ENCODE measurements around the gene CCL17.

Gene CCL17

GRCh38 chr16:57401943-57402640, 2.5 kb upstream of the CCL17 start:
- no peak for DNase-seq

GRCh38 chr16:57405097-57405496, 530 bp downstream of the CCL17 start:
- DNase-seq: no peak

DNA sequence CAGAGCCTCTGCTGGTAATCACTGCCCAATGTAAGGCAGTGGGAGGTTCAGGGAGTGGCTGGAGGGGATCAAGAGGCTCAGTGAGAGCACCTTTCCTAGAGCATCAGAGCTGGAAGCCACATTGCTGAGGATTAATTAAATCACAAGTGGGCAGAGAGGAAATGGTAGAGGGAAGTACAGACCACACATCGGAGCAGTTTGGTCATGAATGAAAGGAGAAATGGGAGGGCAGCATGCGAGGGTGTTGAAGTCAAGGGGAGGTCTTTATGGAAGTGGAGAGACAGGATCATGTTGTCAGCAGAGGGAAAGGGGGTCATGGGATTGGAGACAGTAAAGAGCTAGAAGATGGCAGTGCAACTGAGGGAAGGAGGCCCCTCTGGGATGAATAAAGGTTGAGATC, 2.3 kb downstream of the CCL17 start:
- no peak for DNase-seq

DNA sequence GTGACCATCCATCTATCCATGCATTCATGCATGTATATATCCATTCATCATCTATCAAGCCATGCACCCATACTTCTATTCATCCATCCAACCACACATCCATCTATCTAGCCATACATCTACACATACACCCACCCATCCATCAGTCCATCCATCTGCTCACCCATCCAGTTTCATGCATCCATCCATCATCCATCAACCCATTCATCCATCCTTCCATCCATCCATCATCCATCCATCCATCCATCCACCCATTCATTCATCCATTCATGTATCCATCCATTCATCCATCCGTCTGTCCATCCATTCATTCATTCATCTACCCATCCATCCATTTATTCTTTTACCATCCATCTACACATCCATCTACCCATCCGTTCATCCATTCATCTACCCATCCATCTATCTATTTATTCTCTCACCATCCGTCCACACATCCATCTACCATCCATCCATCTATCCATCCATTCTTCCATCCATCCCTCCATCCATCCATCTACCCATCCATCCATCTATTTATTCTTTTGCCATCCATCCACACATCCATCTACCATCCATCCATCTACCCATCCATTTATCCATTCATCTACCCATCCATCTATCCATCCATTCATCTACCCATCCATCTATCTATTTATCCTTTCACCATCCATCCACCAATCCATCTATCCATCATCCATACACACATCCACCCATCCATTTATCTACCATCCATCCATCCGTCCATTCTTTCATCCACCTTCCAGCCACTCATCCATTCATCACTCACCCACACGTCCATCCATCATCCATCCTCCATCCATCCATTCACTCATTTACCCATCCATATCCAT, 3.2 kb downstream of the CCL17 start:
- DNase-seq: no peak

GRCh38 chr16:57409065-57409464, 4.5 kb downstream of the CCL17 start:
- no peak for DNase-seq

DNA sequence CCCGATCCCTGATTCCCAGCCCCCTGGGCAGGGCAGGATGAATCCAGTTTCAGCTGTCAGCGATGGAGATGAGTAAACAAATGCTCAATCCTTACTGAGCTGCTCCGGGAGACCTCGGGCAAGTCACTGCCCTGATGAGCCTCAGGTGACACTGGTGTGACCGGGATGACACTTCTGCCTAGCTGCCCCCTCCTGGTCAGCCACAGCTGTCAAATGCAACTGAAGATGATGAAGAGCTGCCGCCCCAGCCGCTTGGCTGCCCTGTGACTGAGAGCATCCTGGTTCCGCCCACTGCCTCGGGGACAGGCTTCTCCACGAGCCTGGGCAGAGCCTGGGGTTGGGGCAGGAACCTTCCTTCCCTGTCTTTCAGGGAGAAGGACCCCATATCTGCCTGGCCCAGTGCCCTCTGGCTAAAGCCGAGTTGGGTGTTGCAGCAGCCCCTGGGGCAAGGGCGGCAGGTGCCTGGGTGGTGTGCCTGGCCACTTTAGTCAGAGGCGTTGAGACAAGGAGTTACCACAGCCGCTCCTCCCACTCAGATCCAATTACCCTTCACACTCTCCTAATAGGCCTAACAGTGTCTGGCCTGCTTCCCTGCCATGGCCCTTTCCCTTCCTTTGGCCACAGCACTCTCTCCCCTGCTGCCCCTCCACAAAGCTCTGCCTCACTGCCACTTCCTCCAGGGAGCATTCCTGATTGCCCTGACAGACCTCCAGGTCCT, 5.5 kb downstream of the CCL17 start:
- peak; percentile 20 for DNase-seq

DNA sequence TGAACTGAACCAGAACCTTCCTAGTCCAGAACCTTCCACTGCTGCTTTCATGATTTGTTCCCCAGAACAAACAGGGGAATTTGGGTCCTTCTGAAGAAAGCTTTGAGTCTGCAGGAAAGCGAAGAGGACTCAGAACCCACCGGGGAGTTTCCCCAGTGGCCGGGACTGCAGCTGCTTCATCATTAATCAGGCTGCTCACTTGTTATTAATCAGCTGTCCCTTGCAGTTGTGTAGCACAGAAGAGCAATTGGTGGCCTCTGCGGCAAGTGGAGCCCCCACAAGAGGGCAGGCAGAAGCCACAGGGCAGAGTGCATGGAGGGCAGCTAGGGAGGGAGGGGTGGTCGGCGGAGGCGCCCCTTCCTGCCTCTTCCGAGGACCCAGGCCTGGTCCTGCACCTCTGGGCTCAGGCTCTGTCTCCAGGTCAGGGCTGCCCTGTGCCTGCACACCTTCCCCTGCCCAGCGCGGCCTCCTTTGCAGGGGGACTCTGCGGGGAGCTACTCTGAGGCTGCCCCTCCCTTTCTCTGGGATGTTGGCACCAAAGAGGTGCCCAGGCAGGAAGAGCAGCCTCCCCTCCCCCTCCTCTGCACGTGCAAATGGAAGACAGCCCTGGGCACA, 6.9 kb downstream of the CCL17 start:
- no peak for DNase-seq

DNA sequence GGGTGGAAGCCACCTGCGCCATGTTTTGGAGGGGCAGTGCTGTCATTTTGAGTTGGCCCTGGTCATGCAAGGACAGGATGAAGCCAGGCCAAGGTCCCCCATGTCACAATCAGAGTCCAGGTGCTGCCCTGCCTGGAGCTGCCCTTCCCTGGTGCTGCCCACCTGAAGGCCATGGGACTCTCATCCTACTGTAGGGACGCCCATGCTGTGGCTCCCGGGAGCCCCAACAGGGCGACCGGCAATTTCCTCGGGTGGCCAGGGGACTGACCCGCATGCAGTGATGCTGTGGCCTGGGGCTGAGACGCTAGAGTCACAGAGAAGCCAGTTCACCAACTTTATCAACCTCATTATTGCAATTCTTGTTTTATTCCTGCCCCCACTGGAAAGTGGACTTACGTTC, 8.0 kb downstream of the CCL17 start:
- DNase-seq: no peak

DNA sequence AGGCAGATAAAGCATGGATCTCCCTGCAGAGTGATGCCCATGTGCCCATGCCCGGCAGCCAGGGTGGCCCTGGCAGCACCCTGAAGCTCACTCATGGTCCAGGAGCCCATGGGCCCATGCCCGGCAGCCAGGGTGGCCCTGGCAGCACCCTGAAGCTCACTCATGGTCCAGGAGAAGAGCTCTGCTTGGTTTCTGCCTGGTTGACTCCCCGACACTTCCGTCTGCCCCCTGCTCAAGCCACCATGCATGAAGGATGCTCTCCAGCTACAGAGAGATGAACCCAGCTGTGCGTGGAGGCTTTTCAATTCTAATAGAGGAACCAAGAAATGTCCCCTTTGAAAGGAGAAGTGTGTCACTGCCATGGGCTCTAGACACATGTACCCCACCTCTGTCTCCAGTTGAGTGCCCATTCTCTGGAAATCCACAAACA, 8.7 kb downstream of the CCL17 start:
- no peak for DNase-seq

DNA sequence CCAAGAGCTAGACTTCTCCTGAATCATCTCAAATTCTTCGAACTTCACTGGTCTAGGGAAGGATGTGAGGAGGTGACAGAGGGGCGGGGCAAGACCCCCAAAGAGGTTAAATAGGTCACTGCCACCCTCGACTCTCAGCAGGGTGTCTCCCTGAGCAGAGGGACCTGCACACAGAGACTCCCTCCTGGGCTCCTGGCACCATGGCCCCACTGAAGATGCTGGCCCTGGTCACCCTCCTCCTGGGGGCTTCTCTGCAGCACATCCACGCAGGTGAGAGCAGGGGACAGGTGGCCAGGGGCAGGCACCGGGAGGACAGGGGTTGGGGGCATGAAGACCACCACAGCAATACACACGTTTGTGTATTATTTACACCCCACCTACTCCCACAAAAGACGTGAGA, 9.2 kb downstream of the CCL17 start:
- no peak for DNase-seq

GRCh38 chr16:57416084-57416483, 11.5 kb downstream of the CCL17 start:
- no peak for DNase-seq

DNA sequence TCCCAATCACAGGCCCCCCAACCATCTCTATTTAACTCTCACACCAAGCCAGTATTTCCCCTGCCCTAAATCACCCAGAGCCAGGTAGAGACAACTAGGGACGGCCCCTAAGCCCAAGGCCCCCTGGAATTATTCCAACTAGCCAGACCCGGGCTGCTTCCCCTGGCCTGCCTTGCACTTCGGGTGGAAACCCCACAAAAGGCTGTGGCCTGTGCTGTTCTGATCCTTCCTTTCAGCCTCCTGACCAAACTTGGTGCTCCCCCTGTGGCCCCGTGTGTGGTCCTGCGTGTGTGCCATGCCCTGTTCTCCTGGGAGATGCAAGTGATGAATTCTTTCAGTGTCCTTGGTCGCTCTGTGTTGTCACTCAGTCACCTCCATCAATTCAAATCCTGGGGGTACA, 14.9 kb downstream of the CCL17 start:
- no peak for DNase-seq

DNA sequence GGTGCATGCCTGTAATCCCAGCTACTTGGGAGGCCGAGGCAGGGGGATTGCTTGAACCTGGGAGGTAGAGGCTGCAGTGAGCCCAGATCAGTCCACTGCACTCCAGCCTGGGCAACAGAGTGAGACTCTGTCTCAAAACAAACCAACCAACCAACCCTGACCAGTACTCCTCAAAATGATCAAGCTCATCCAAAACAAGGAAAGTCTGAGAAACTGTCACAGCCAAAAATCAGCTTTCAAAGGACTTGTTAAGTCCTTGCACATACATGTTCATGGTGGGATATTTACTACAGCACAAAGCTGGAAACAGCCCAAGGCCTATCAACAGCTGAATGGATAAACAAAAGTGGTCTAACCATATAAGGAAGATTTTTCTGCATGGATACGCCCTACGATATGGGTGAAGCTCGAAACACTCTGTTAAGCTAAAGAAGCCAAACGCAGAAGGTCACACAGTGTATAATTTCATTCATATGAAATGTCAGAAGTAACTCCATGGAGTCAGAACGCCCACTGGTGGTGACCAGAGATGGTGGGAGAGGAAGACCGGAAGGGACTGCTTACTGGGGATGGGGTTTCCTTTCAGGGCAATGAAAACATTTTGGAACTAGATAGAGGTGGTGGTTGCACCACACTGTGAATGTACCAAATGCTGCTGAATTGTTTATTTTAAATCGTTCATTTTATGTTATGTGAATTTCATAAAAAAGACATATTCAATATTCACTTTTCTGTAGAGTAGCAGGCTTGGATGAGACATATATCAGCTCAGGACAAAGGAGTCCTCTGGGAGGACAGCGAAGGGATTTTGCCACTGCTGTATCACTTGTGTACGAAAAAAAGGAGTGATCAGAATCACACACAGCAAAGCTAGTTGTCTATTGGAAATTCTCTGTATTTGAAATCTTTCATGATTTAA, 17.7 kb downstream of the CCL17 start:
- peak; percentile 57 for DNase-seq

GRCh38 chr16:57423152-57423551, 18.6 kb downstream of the CCL17 start:
- no peak for DNase-seq

DNA sequence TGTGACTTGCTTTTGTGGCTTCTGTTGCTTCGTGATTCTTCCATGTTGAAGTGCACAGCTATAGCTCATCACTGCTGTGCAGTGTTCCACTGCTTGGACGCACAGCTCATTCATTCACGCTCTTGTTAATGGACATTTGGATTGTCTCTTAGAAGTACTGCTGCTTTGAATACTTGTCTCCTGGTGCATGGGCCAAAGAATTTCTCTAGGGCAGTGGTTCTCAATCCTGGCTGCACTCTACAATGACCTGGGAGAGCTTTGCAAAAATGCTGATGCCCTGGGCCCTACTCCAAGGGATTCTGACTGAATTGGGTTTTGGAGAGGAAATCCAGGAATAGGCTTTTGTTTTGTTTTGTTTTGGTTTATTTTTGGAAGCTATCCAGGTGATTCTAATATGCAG, 20.0 kb downstream of the CCL17 start:
- DNase-seq: no peak

DNA sequence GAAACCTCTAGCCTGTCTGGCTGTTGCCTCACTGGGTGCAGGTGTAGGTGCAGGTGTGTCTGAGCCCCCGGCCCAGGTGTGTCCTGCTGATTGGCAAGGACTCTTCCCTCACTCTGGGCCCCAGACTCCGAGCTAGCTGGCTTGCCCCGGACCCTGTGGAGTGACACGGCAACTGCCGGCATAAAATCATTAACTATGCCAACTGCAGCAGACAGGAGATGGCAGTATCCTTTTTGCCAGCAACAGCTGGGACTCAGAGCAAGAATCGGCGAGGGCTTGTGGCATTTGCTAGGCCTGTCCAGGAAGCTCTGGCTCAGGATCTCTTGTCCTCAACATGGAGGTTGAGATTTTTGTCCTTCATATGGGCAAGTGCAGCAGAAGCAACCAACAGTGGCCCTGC, 21.8 kb downstream of the CCL17 start:
- DNase-seq: no peak

GRCh38 chr16:57427307-57427706, 22.7 kb downstream of the CCL17 start:
- DNase-seq: no peak

DNA sequence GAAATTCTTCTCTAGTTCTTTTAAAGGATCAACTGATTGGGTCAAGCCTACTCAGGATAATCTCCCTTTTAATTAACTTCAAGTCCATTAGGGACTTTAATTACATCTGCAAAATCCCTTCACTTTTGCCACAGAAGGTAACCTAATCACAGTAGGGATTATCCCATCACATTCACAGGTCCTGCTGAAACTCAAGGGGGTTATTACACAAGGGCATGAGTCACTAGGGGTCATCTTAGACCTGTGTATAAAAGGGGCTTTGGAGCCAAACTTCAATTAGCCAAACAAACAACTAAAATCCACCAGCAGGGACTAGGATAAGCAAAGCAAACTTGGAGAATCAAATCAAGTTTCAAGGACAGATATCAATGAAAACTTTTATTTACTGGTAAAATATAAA, 23.3 kb downstream of the CCL17 start:
- DNase-seq: no peak

DNA sequence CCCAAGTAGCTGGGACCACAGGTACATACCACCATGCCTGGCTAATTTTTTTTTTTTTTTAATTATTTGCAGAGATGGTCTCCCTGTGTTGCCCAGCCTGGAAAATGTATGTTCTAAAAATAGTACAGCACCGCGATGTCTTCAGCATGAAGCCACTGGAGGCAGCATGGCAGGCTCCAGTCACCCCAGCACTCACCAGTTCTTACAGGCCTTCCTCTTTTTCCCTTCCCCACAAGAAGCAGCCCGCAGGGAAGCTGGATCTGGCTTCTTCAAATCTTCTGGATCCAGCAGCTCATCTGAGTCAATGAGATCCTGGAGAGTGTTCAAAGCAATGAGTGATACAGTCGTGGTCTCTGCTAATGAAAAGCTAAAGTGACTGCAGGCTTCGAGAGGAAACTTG, 26.4 kb downstream of the CCL17 start:
- DNase-seq: no peak

DNA sequence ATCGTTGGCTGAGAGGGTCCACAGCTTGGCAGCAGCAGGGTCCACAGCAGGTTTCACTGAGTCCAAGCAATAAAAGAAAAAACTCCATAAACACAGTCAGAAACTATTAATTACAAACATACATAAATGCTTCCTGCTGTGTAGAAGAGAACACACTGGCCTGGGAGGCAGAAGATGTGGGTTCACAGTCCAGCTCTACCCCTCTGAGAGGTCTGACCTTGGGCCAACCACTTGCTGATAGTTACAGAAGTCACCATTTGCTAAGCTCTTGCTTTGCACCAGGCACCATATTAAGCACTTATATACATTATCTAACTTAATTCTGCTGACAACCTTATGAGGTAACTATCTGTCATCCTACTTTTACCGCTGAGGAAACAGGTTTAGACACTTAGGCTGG, 27.9 kb downstream of the CCL17 start:
- no peak for DNase-seq

DNA sequence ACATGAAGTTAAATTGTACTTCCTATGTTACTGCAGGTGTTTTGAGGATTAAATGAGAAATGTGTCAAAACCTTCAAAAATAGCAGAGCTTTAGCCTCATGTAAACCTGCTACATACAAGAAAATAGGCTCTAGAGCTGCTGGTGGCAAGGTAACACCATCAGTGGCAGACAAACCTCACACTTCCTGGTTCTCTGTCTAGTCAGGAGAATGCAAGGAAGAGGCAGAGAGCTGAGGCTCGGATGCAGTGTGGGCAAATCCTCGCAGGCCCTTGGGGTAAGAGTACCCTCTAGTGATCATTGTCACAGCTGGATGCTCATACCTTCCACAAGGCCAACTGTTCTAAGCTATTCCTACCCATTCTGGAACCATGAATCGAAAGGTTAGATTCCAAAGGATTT, 28.4 kb downstream of the CCL17 start:
- DNase-seq: no peak

DNA sequence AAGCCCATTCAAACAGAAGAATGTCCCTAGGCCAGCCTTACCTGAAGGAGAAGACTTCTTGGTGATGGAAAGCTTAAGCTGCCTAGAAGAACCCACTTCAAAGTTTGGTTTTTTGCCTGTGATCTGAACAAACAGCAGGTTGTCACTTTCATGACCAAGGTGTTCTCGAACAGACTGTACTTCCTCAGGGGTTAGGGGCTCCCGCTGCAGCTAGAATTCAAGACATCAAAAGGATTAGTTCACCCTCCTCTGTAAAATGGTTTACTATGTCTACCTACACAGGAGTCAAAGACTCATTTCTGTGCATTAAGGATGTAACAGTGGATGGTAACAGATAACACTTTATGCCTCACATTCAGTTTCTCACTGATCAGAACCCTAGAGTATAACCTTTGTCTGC, 29.4 kb downstream of the CCL17 start:
- DNase-seq: no peak

Data from NCI-H1092 treated with DMSO at 0.1 percent for 48 hours (cell line).